K562 (cell line): ENCODE data around the gene MRGPRD. TPM values are rescaled to one million over a fixed set of nuclear protein-coding genes. Genes with fewer than 3 reads are reported as not detected.
A peak's percentile ranks its signal among the peaks of the same experiment; 100 is the strongest.

Source experiments
- ATAC-seq: fragments of 200-7000 bp; cut with Tn5 transposase; 3 replicates; pipeline ENCODE4 v1.9.1; 2020; ENCODE audit warnings: moderate library complexity
- BruUV-seq: library from RNA; stranded (reverse); fragments of 400-500 nt; replicated peaks from 2 replicates; lab custom pipeline; 2021; lab: Mats Ljungman, UMichigan
- CTCF ChIA-PET: fragments of 300-600 bp; formaldehyde crosslinking; extraction: SDS; loops from one replicate; lab custom pipeline; 2021; ENCODE audit warnings: low intra/inter-chr PET ratio; lab: Yijun Ruan, JAX
- POLR2A ChIA-PET: fragments of 300-600, 350-650 bp; sonication (Branson Sonifier 250); formaldehyde crosslinking; extraction: SDS; loops from one replicate; lab custom pipeline; 2021; ENCODE audit warnings: antibody characterized with exemption, inconsistent platforms; lab: Yijun Ruan, JAX
- DNase-seq, 4 experiments: peaks; one replicate each; pipeline versions ENCODE4 v3.0.0 to v3.0.0-alpha.2; 2011 to 2018; ENCODE audit warnings: low spot score in 3 of 4, mixed read lengths in 3 of 4; ENCODE audit errors: extremely low read depth in 1 of 4
- FAIRE-seq: peaks from 2 replicates; lab custom pipeline; 2011; peaks lifted over from hg19 to GRCh38; lab: Jason Lieb, UNC
- H2AFZ ChIP-seq: 2 replicates; pipeline ENCODE4 v1.6.0; 2011; ENCODE audit warnings: low read depth, low read length, control low read depth, inconsistent platforms
- H3K27ac ChIP-seq: fragments of 200-600 bp; 3 replicates; pipeline ENCODE4 v1.8.0; 2011; ENCODE audit warnings: low read depth, mild to moderate bottlenecking, control low read depth, inconsistent platforms, low read length, moderate library complexity, mixed read lengths; ENCODE audit errors: extremely low read depth
- H3K27me3 ChIP-seq, 2 experiments: fragments of 300-600 bp in 1 of 2; 2 replicates in 1 of 2; 3 replicates in 1 of 2; pipeline versions ENCODE4 v1.6.0 to v1.8.0; 2011; ENCODE audit warnings: inconsistent platforms in 2 of 2, low read length in 2 of 2, mild to moderate bottlenecking in 1 of 2, mixed read lengths in 1 of 2, moderate library complexity in 1 of 2; ENCODE audit not compliant: control insufficient read depth in 2 of 2, insufficient read depth in 2 of 2
- H3K36me3 ChIP-seq: fragments of 300-600 bp; 3 replicates; pipeline ENCODE4 v1.8.0; 2011; ENCODE audit warnings: mild to moderate bottlenecking, low read length, inconsistent platforms; ENCODE audit not compliant: control insufficient read depth, insufficient read depth
- H3K4me1 ChIP-seq, 2 experiments: fragments of 200-600 bp in 1 of 2; replicated peaks in 1 of 2; 2 replicates in 1 of 2; 3 replicates in 1 of 2; pipeline versions ENCODE4 v1.5.1 to v1.8.0; 2011; ENCODE audit warnings: inconsistent platforms in 2 of 2, low read length in 2 of 2, mild to moderate bottlenecking in 1 of 2, mixed read lengths in 1 of 2, moderate library complexity in 1 of 2; ENCODE audit not compliant: control insufficient read depth in 2 of 2, insufficient read depth in 2 of 2
- H3K4me2 ChIP-seq: 2 replicates; pipeline ENCODE4 v1.6.1; 2011; ENCODE audit warnings: low read length, control low read depth, inconsistent platforms, mixed read lengths; ENCODE audit not compliant: insufficient read depth
- H3K4me3 ChIP-seq: fragments of 200-600 bp; sonication (generic), shearing (Covaris generic); 2 replicates; pipeline ENCODE4 v1.5.1; 2016; ENCODE audit warnings: control low read depth, inconsistent platforms
- H3K79me2 ChIP-seq: fragments of 200-600 bp; 3 replicates; pipeline ENCODE4 v1.8.0; 2011; ENCODE audit warnings: low read length, inconsistent platforms; ENCODE audit not compliant: control insufficient read depth, insufficient read depth
- H3K9ac ChIP-seq, 2 experiments: 2 replicates each; pipeline versions ENCODE4 v1.6.0 to v1.6.1; 2011; ENCODE audit warnings: low read depth in 2 of 2, low read length in 2 of 2, control low read depth in 1 of 2, inconsistent platforms in 1 of 2, mild to moderate bottlenecking in 1 of 2, mixed read lengths in 1 of 2; ENCODE audit not compliant: insufficient read depth in 1 of 2
- H3K9me1 ChIP-seq: one replicate; pipeline ENCODE4 v1.6.0; 2011; ENCODE audit warnings: inconsistent platforms, mild to moderate bottlenecking, low read length, moderate library complexity; ENCODE audit not compliant: control insufficient read depth, insufficient read depth
- H3K9me3 ChIP-seq: replicated peaks from 2 replicates; pipeline ENCODE4 v1.5.1; 2011; ENCODE audit warnings: low read depth, low read length, inconsistent platforms; ENCODE audit not compliant: control insufficient read depth, insufficient read depth
- H4K20me1 ChIP-seq: replicated peaks from 2 replicates; pipeline ENCODE4 v1.6.1; 2011; ENCODE audit warnings: low read length, inconsistent platforms, mixed read lengths; ENCODE audit not compliant: control insufficient read depth, insufficient read depth
- ARID4B ChIP-seq: sonication (generic); formaldehyde crosslinking; IDR thresholded peaks from 2 replicates; pipeline ENCODE4 v1.8.0; 2022; ENCODE audit warnings: mild to moderate bottlenecking, missing genetic modification reagents
- CREB3 ChIP-seq: fragments of 450-650 bp; conservative IDR thresholded peaks from 2 replicates; pipeline ENCODE4 v1.6.1; 2016; ENCODE audit warnings: missing genetic modification characterization, low read depth, mild to moderate bottlenecking, missing compliant biosample characterization, moderate library complexity
- DLX4 ChIP-seq: fragments of 250-450 bp; sonication (Bioruptor Pico); IDR thresholded peaks from 2 replicates; pipeline ENCODE4 v1.6.1; 2021; ENCODE audit warnings: mild to moderate bottlenecking
- E2F3 ChIP-seq: fragments of 250-450 bp; sonication (Bioruptor Pico); IDR thresholded peaks from 2 replicates; pipeline ENCODE4 v1.4.0; 2020; ENCODE audit warnings: mild to moderate bottlenecking
- HDAC2 ChIP-seq: fragments of 450-650 bp; IDR thresholded peaks from 2 replicates; pipeline ENCODE4 v1.6.1; 2016; ENCODE audit warnings: mild to moderate bottlenecking
- IRF9 ChIP-seq: fragments of 450-650 bp; IDR thresholded peaks from 2 replicates; pipeline ENCODE4 v1.6.1; 2016; ENCODE audit warnings: missing biosample characterization, missing genetic modification characterization
- NCOR1 ChIP-seq: fragments of 450-650 bp; IDR thresholded peaks from 2 replicates; pipeline ENCODE4 v1.6.1; 2016; ENCODE audit warnings: mild to moderate bottlenecking, moderate library complexity
- RNF2 ChIP-seq: sonication (generic); IDR thresholded peaks from 2 replicates; pipeline ENCODE4 v1.6.1; 2016
- SNAPC5 ChIP-seq: fragments of 250-450 bp; sonication (Bioruptor Pico); IDR thresholded peaks from 2 replicates; pipeline ENCODE4 v1.8.0; 2021; ENCODE audit warnings: moderate library complexity, mild to moderate bottlenecking, inconsistent platforms
- THAP7 ChIP-seq: fragments of 250-450 bp; sonication (Bioruptor Pico); IDR thresholded peaks from 2 replicates; pipeline ENCODE4 v1.5.0; 2021
- ZBTB1 ChIP-seq: sonication (generic); formaldehyde crosslinking; IDR thresholded peaks from 2 replicates; pipeline ENCODE4 v1.8.1; 2023; ENCODE audit warnings: missing genetic modification reagents, low read depth, mild to moderate bottlenecking, borderline replicate concordance
- ZNF561 ChIP-seq: fragments of 450-650 bp; formaldehyde crosslinking; conservative IDR thresholded peaks from 2 replicates; pipeline ENCODE4 v1.4.0; 2020; ENCODE audit warnings: mild to moderate bottlenecking, moderate library complexity
- ZNF830 ChIP-seq: fragments of 250-450 bp; sonication (Bioruptor Pico); IDR thresholded peaks from 2 replicates; pipeline ENCODE4 v1.5.0; 2021; ENCODE audit warnings: mild to moderate bottlenecking
- WGBS: fragments of 100-300 bp; shearing (Covaris generic); methylation state at CpG from one replicate; pipeline ENCODE4 v1.1.6; 2016; ENCODE audit warnings: low coverage, mixed read lengths; ENCODE audit not compliant: insufficient coverage; ENCODE audit errors: missing lambda C conversion rate; 5-methylcytosine and 5-hydroxymethylcytosine counted together
- in situ Hi-C: fragments of 300-500 bp; cut with MboI; formaldehyde crosslinking; loops from 4 replicates; pipeline ENCODE4 v1.15.0; 2018; ENCODE audit warnings: inconsistent platforms, mixed read lengths
- intact Hi-C: fragments of 100-400 bp; cut with micrococcal nuclease; formaldehyde crosslinking; loops from 2 replicates; pipeline ENCODE4 v1.14.2; 2022
- polyA plus RNA-seq, 8 experiments: library from polyadenylated mRNA; depleted of rRNA in 4 of 8; stranded (reverse) in 5 of 8; unstranded in 3 of 8; fragments of >200 nt; fragmentation: Nextera tagmentation in 2 of 8; fragmentation: Illumina TruSeq in 1 of 8; extraction: Ambion mirVana in 2 of 8; extraction: Trizol in 1 of 8; gene quantifications; 2 replicates each; pipeline versions ENCODE4 v1.2.1 to v1.2.3, GENCODE V29; 2011 to 2014; ENCODE audit warnings: inconsistent platforms in 1 of 8, missing spikeins in 1 of 8
- total RNA-seq, 7 experiments: library from RNA; depleted of rRNA in 6 of 7; stranded (reverse); fragments of >200 nt in 6 of 7; fragmentation: Illumina TruSeq in 2 of 7; extraction: Trizol in 2 of 7; gene quantifications; 2 replicates each; pipeline versions ENCODE4 v1.2.1 to v1.2.3, GENCODE V29; 2011 to 2021; ENCODE audit warnings: low replicate concordance in 1 of 7

MRGPRD gene
- total and polyA plus RNA-seq, 9 of the 15 experiments (the other 6 are each of a cell fraction or from before 2014, with no cell fraction given), result not detected

DNA sequence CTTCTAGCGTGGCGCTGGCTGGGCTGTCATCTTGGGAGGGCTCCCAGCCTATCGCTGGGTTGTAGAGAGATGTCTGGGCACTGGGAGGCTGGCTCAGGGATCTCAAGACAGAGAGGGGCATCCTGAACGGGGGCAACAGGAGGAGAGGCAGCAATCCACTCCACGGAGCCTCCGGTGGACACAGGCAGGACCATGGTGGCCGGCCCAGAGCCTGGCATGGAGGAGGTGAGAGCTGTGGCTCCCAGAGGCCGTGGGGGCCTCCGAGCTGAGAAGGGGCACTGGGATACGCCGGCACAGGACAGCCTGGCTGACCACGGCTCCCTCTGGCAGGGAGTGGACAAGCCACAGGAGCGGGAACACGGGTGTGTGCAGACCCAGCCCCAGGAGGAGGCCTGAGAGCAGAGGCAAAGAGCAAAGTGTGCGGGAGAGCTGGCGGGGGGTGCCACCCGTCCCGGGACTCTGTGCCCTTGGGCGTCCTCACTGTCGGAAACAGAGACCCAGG is 23.1 kb upstream of the MRGPRD start:
- no peaks in the 10 kb centered on the region for H3K36me3 ChIP-seq
- DNase-seq, result no peak
- peaks cover 0 to 21% of the 10 kb centered on the region in 2 experiments; a peak in 2 of 5 replicates for H3K4me1 ChIP-seq
- H3K27ac ChIP-seq, result no peak overlapping the region
- intact Hi-C loops (no loop called here), in situ Hi-C loops (no loop called here)
- no peaks in the 10 kb centered on the region for H3K9me3 ChIP-seq
- H3K79me2 ChIP-seq, result no peaks in the 10 kb centered on the region
- peaks cover 10% of the 10 kb centered on the region for H4K20me1 ChIP-seq
- no TSS peak for BruUV-seq
- no peak for FAIRE-seq
- CTCF ChIA-PET, result no interaction called here
- no peak overlapping the region for H2AFZ ChIP-seq
- H3K27me3 ChIP-seq, result peaks cover 80 to 98% of the 10 kb centered on the region in 2 experiments
- POLR2A ChIA-PET, result no interaction called here
- no peak for ATAC-seq
- no peak overlapping the region for H3K4me3 ChIP-seq
- peak overlapping the region in 1 of 2 experiments; percentile 26; a peak in 1 of 4 replicates for H3K9ac ChIP-seq
- H3K4me2 ChIP-seq, result no peak overlapping the region
- peaks cover 3% of the 10 kb centered on the region for H3K9me1 ChIP-seq
- 0% methylated on average over 19 of the region's 20 CpGs for WGBS
- TF ChIP-seq HDAC2 (no peak), E2F3 (no peak), ZBTB1 (no peak), NCOR1 (no peak), RNF2 (no peak), ZNF830 (CRISPR knock-in tag) (no peak), SNAPC5 (no peak), ZNF561 (CRISPR knock-in tag) (no peak), CREB3 (no peak), ARID4B (CRISPR knock-in tag) (no peak), IRF9 (tag) (no peak), DLX4 (no peak), THAP7 (CRISPR knock-in tag) (no peak)
